ENCODE measurements around the gene HIVEP3.

The HIVEP3 gene

GRCh38 chr1:41819069-41819468, 99.7 kb downstream of the HIVEP3 start:
- Histone ChIP-seq H3K9me3 (ENCODE audit: control insufficient read depth, insufficient read depth, low read length) (no peaks in the 10 kb centered on the region), H3K36me3 (ENCODE audit: control insufficient read depth, insufficient read depth, low read length) (no peaks in the 10 kb centered on the region)
- no CpG with 5 or more reads among the region's 2 CpGs for WGBS (ENCODE audit: insufficient coverage, insufficient read length)

GRCh38 chr1:41816061-41816460, 102.7 kb downstream of the HIVEP3 start:
- Histone ChIP-seq H3K27ac (ENCODE audit: low read length) (no peak overlapping the region), H3K36me3 (ENCODE audit: control insufficient read depth, insufficient read depth, low read length) (no peaks in the 10 kb centered on the region), H3K4me1 (ENCODE audit: control insufficient read depth, insufficient read depth, low read length) (no peaks in the 10 kb centered on the region), H3K4me3 (ENCODE audit: low read length) (no peak overlapping the region), H3K9me3 (ENCODE audit: control insufficient read depth, insufficient read depth, low read length) (no peaks in the 10 kb centered on the region), H3K27me3 (ENCODE audit: control insufficient read depth, insufficient read depth, low read length) (no peaks in the 10 kb centered on the region)
- WGBS (ENCODE audit: insufficient coverage, insufficient read length), result no CpG with 5 or more reads among the region's 3 CpGs
- DNase-seq (ENCODE audit: low read depth, low spot score), result no peak

More at GRCh38 chr1:41819069-41819468, 99.7 kb downstream of the HIVEP3 start:
- no peak for DNase-seq (ENCODE audit: low read depth, low spot score)
- no peaks in the 10 kb centered on the region for H3K27me3 ChIP-seq (ENCODE audit: control insufficient read depth, insufficient read depth, low read length)
- H3K4me1 ChIP-seq (ENCODE audit: control insufficient read depth, insufficient read depth, low read length), result peaks cover 4% of the 10 kb centered on the region; the same call in 1 of the 2 replicates
- no peak overlapping the region for H3K4me3 ChIP-seq (ENCODE audit: low read length)
- H3K27ac ChIP-seq (ENCODE audit: low read length), result no peak overlapping the region

GRCh38 chr1:41813755-41814745, 104.7 kb downstream of the HIVEP3 start:
- no CpG with 5 or more reads among the region's 9 CpGs for WGBS (ENCODE audit: insufficient coverage, insufficient read length)
- H3K27ac ChIP-seq (ENCODE audit: low read length), result no peak overlapping the region

GRCh38 chr1:41813226-41813625, 105.5 kb downstream of the HIVEP3 start:
- WGBS (ENCODE audit: insufficient coverage, insufficient read length), result no CpG with 5 or more reads among the region's 5 CpGs

More at GRCh38 chr1:41813755-41814745, 104.7 kb downstream of the HIVEP3 start:
- Histone ChIP-seq H3K4me3 (ENCODE audit: low read length) (no peak overlapping the region), H3K36me3 (ENCODE audit: control insufficient read depth, insufficient read depth, low read length) (no peaks in the 10 kb centered on the region), H3K9me3 (ENCODE audit: control insufficient read depth, insufficient read depth, low read length) (no peaks in the 10 kb centered on the region), H3K27me3 (ENCODE audit: control insufficient read depth, insufficient read depth, low read length) (no peaks in the 10 kb centered on the region), H3K4me1 (ENCODE audit: control insufficient read depth, insufficient read depth, low read length) (no peaks in the 10 kb centered on the region)
- DNase-seq (ENCODE audit: low read depth, low spot score), result no peak

GRCh38 chr1:41812453-41812852, 106.3 kb downstream of the HIVEP3 start:
- H3K36me3 ChIP-seq (ENCODE audit: control insufficient read depth, insufficient read depth, low read length), result no peaks in the 10 kb centered on the region
- H3K27me3 ChIP-seq (ENCODE audit: control insufficient read depth, insufficient read depth, low read length), result no peaks in the 10 kb centered on the region
- no peaks in the 10 kb centered on the region for H3K9me3 ChIP-seq (ENCODE audit: control insufficient read depth, insufficient read depth, low read length)
- H3K4me3 ChIP-seq (ENCODE audit: low read length), result no peak overlapping the region
- H3K27ac ChIP-seq (ENCODE audit: low read length), result no peak overlapping the region
- no peak for DNase-seq (ENCODE audit: low read depth, low spot score)
- H3K4me1 ChIP-seq (ENCODE audit: control insufficient read depth, insufficient read depth, low read length), result no peaks in the 10 kb centered on the region
- whole genome bisulfite sequencing (ENCODE audit: insufficient coverage, insufficient read length), result no CpG with 5 or more reads among the region's 2 CpGs

More at GRCh38 chr1:41813226-41813625, 105.5 kb downstream of the HIVEP3 start:
- Histone ChIP-seq H3K27me3 (ENCODE audit: control insufficient read depth, insufficient read depth, low read length) (no peaks in the 10 kb centered on the region), H3K9me3 (ENCODE audit: control insufficient read depth, insufficient read depth, low read length) (no peaks in the 10 kb centered on the region), H3K4me1 (ENCODE audit: control insufficient read depth, insufficient read depth, low read length) (no peaks in the 10 kb centered on the region), H3K36me3 (ENCODE audit: control insufficient read depth, insufficient read depth, low read length) (no peaks in the 10 kb centered on the region), H3K27ac (ENCODE audit: low read length) (no peak overlapping the region), H3K4me3 (ENCODE audit: low read length) (no peak overlapping the region)
- no peak for DNase-seq (ENCODE audit: low read depth, low spot score)

GRCh38 chr1:41812051-41812450, 106.7 kb downstream of the HIVEP3 start:
- H3K4me3 ChIP-seq (ENCODE audit: low read length), result no peak overlapping the region
- no peaks in the 10 kb centered on the region for H3K9me3 ChIP-seq (ENCODE audit: control insufficient read depth, insufficient read depth, low read length)
- H3K27ac ChIP-seq (ENCODE audit: low read length), result no peak overlapping the region
- no peaks in the 10 kb centered on the region for H3K27me3 ChIP-seq (ENCODE audit: control insufficient read depth, insufficient read depth, low read length)
- peaks cover under 1% of the 10 kb centered on the region; the same call in 1 of the 2 replicates for H3K4me1 ChIP-seq (ENCODE audit: control insufficient read depth, insufficient read depth, low read length)
- WGBS (ENCODE audit: insufficient coverage, insufficient read length), result no CpG with 5 or more reads among the region's 5 CpGs
- no peaks in the 10 kb centered on the region for H3K36me3 ChIP-seq (ENCODE audit: control insufficient read depth, insufficient read depth, low read length)
- peak; percentile 68 for DNase-seq (ENCODE audit: low read depth, low spot score)

- no peak overlapping the region for H3K27ac ChIP-seq (ENCODE audit: low read length)
- no CpG with 5 or more reads among the region's 7 CpGs for WGBS (ENCODE audit: insufficient coverage, insufficient read length)
- no peaks in the 10 kb centered on the region for H3K36me3 ChIP-seq (ENCODE audit: control insufficient read depth, insufficient read depth, low read length)
- no peaks in the 10 kb centered on the region for H3K9me3 ChIP-seq (ENCODE audit: control insufficient read depth, insufficient read depth, low read length)
- no peaks in the 10 kb centered on the region for H3K27me3 ChIP-seq (ENCODE audit: control insufficient read depth, insufficient read depth, low read length)
- no peak overlapping the region for H3K4me3 ChIP-seq (ENCODE audit: low read length)
- no peak for DNase-seq (ENCODE audit: low read depth, low spot score)
- H3K4me1 ChIP-seq (ENCODE audit: control insufficient read depth, insufficient read depth, low read length), result peaks cover 2% of the 10 kb centered on the region; the same call in 1 of the 2 replicates
Measured at GRCh38 chr1:41811051-41811795, 107.5 kb downstream of the HIVEP3 start.

- no peaks in the 10 kb centered on the region for H3K9me3 ChIP-seq (ENCODE audit: control insufficient read depth, insufficient read depth, low read length)
- no peaks in the 10 kb centered on the region for H3K36me3 ChIP-seq (ENCODE audit: control insufficient read depth, insufficient read depth, low read length)
- H3K27ac ChIP-seq (ENCODE audit: low read length), result no peak overlapping the region
- peaks cover 2% of the 10 kb centered on the region; the same call in 1 of the 2 replicates for H3K4me1 ChIP-seq (ENCODE audit: control insufficient read depth, insufficient read depth, low read length)
- no peak for DNase-seq (ENCODE audit: low read depth, low spot score)
- H3K27me3 ChIP-seq (ENCODE audit: control insufficient read depth, insufficient read depth, low read length), result no peaks in the 10 kb centered on the region
- H3K4me3 ChIP-seq (ENCODE audit: low read length), result no peak overlapping the region
Measured at GRCh38 chr1:41810446-41810845, 108.3 kb downstream of the HIVEP3 start.

- Histone ChIP-seq H3K27ac (ENCODE audit: low read length) (no peak overlapping the region), H3K9me3 (ENCODE audit: control insufficient read depth, insufficient read depth, low read length) (no peaks in the 10 kb centered on the region), H3K27me3 (ENCODE audit: control insufficient read depth, insufficient read depth, low read length) (no peaks in the 10 kb centered on the region), H3K4me1 (ENCODE audit: control insufficient read depth, insufficient read depth, low read length) (peaks cover 2% of the 10 kb centered on the region; the same call in 1 of the 2 replicates), H3K36me3 (ENCODE audit: control insufficient read depth, insufficient read depth, low read length) (no peaks in the 10 kb centered on the region), H3K4me3 (ENCODE audit: low read length) (no peak overlapping the region)
- no peak for DNase-seq (ENCODE audit: low read depth, low spot score)
- no CpG with 5 or more reads among the region's 3 CpGs for WGBS (ENCODE audit: insufficient coverage, insufficient read length)
Measured at GRCh38 chr1:41809692-41810091, 109.0 kb downstream of the HIVEP3 start.

GRCh38 chr1:41807390-41807789, 111.3 kb downstream of the HIVEP3 start:
- H3K4me1 ChIP-seq (ENCODE audit: control insufficient read depth, insufficient read depth, low read length), result peaks cover 2% of the 10 kb centered on the region; the same call in 1 of the 2 replicates
- H3K36me3 ChIP-seq (ENCODE audit: control insufficient read depth, insufficient read depth, low read length), result no peaks in the 10 kb centered on the region
- WGBS (ENCODE audit: insufficient coverage, insufficient read length), result no CpG with 5 or more reads among the region's 6 CpGs
- H3K9me3 ChIP-seq (ENCODE audit: control insufficient read depth, insufficient read depth, low read length), result no peaks in the 10 kb centered on the region
- no peak overlapping the region for H3K27ac ChIP-seq (ENCODE audit: low read length)
- no peak for DNase-seq (ENCODE audit: low read depth, low spot score)
- H3K27me3 ChIP-seq (ENCODE audit: control insufficient read depth, insufficient read depth, low read length), result no peaks in the 10 kb centered on the region
- H3K4me3 ChIP-seq (ENCODE audit: low read length), result no peak overlapping the region

Data from iPS DF 6.9 (cell line).